GM12873 (cell line): Measurements from ENCODE around the gene ZXDC.

Source experiments
- CTCF ChIP-seq: IDR thresholded peaks from 2 replicates; pipeline ENCODE4 v1.5.1; 2012; ENCODE audit warnings: low read depth, mild to moderate bottlenecking, moderate library complexity, low read length, control low read depth; ENCODE audit not compliant: insufficient read depth; ENCODE audit errors: missing control alignments

ZXDC gene

DNA sequence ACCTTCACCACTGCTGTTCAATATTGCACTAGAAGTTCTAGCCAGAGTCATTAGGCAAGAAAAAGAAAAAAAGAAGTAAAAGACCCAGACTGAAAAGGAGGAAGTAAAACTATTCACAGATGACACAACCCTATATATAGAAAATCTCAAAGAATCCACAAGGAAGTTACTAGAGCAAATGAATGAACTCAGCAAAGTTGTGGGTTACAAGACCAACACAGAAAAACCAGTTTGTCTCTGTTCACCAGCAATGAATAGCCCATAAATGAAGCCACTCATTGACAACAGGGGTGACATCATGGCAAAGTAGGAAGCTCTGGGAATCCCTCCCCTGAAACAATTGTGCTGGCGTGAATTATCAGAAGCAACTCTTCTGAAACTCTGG is 76.3 kb downstream of the ZXDC start:
- no peak for TF ChIP-seq CTCF

DNA sequence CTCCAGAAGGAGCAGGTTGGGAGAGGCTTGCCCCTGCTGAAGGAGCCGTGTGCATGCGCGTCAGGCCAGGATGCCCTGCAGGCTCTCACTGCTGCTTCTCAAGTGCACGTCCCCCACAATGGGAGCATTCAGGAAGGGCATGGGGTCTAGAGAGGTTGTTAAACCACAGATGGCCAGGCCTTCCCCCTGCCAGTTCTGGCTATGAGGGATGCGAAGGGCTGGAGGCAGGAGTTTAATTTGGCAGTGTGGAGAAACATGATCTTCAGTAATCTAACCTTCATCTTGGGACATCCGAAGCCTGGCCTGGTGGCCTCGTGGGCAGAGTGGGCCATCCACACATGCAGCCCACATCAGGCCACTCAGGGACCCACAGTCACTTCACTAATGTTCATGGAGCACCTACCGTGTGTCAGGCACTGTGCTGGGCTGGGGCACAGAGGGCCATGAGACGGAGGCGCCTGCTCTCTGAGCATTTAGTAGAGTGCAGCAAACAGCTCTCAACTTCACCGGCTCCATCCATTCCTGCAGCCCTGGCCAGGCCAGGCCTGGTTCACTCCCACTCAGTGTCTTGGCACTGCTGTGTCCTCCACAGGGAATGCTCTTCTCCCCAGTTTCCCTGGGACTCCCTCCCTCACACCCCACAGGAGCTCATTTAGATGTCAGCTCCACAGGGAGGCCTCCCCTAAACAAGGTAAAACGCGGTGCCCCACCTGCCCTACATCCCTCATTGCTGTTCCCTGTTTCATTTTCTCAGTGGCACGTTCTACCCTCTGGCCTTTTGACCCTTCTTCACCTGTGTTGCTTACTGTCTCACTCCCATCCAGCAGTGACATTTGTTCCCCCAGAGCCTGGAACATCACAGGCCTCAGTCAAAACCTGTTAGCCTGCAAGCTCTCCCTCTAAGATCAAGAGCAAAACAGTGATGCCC is 77.0 kb downstream of the ZXDC start:
- no peak for TF ChIP-seq CTCF

DNA sequence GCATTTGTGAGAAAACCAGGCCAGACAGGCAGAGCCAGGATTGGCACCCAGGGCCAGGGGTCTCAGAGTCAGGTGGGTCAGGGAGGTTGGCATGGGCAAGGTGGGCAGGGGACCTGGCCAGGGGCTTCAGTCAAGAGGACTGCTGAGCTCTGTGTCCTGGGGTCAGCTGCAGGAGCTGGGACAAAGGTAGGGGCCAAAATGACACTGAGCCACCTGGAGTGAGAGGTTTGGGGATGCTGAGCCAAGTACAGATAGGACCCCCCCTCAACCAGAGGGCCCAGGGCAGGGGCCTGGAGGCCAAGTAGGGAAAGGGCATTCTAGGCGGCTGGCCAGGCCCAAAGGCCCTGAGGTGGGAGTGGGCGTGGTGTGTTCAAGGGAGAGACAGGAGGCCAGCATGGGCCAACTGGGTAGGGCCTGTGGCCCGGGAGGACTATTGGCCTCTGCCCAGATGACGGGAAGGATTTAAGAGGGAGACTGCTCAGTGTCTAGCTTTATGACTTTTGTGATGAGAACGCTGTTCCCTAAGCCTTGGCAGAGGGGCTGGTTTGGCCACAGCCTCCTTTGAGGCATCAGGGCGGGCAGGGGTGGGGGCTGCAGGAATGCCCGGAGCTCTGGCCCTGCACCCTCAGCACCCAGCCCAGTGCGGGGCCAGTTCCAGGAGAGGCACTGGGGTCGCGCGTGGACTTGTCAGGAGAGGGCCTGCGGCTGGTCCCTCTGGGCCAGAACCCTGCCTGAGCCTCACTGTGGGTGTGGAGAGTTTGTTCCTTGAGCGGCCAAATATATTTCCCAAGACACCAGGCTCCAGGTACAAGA is 77.9 kb downstream of the ZXDC start:
- no peak for TF ChIP-seq CTCF

DNA sequence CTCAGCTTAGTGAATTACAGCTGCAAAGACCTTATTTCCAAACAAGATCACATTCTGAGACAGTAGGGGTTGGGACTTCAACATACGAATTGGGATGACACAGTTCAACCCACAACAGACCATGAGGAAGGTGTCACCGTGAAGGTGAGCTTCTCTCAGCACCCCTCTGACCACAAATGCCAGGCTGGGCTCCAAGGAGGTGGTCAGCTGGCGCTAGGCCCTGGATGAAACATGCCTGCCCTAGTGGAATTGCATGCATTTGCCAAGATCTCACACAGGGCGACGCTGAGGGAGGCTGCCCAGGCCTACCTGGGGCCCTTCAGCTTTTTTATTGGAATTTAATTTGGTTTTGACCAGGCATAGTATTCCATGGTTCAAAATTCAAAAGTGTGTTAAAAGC is 79.2 kb downstream of the ZXDC start:
- TF ChIP-seq CTCF = no peak

DNA sequence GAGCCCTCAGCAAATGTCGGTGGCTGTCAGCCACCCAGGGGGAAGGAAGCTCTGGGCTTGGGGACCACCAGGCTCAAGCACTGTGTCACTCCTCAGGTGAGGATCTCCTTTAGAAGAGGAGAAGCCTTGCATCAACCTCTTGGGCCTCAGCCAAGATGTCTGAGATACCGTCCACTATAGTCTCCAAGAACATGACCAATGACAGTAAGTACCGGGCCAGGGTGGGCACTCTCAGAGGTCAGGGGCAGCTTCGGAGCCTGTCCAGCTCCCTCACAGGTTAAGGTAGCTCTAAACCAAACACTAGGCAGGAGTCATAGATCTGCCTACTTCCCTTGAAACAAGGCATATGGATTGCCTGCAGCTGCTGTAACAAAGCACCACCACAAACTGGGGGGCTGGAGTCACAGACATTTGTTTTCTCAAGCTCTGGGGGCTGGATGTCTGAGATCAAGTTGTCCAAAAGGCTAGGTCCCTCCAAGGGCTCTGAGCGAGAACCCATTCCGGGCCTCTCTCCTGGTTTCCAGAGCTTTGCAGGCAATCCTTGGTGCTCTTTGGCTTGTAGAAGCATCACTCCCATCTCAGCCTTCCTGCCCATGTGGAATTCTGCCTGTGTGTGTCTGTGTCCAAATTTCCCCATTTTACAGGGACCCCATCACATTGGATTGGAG is 79.7 kb downstream of the ZXDC start:
- TF ChIP-seq CTCF = no peak

DNA sequence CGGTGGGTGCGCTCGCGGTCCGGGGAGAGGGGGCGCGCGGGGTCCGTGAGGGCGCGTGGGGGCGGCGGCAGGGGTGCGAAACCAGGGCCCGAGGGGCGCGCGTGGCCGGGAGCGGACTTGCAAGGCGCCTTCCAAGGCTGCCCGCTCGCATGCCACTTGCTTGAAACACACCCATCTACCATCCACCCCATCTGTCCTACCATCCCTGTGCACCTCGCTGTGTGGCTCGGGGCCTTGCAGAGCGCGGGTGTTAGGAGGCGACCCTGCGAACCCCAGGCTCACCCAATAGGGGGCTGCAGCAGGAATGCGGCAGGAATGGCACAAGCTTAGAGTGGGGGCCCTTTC is 80.7 kb downstream of the ZXDC start:
- TF ChIP-seq CTCF = no peak
